H7 (cell line): ENCODE measurements around the gene IRF4. TPM values are rescaled to one million over a fixed set of nuclear protein-coding genes. Genes with fewer than 3 reads are reported as not detected.

Source experiments
- DNase-seq: peaks from one replicate; pipeline ENCODE4 v3.0.0; 2012
- H3K27me3 ChIP-seq: 2 replicates; pipeline ENCODE4 v1.6.0; 2011; ENCODE audit warnings: mild to moderate bottlenecking, low read length; ENCODE audit not compliant: control insufficient read depth, insufficient read depth
- H3K36me3 ChIP-seq: replicated peaks from 2 replicates; pipeline ENCODE4 v1.5.1; 2011; ENCODE audit warnings: low read length; ENCODE audit not compliant: control insufficient read depth, insufficient read depth
- H3K4me3 ChIP-seq: 2 replicates; pipeline ENCODE4 v1.5.1; 2011; ENCODE audit warnings: low read depth, mild to moderate bottlenecking, control low read depth, low read length, moderate library complexity; ENCODE audit not compliant: insufficient read depth
- total RNA-seq: library from RNA; depleted of rRNA; stranded (reverse); fragments of >200 nt; shearing (Covaris generic); gene quantifications from 2 replicates; pipeline ENCODE4 v1.2.3, GENCODE V29; 2014

IRF4 gene
- total RNA-seq, 1 experiment from 2014 or later: 1.1 TPM

DNA sequence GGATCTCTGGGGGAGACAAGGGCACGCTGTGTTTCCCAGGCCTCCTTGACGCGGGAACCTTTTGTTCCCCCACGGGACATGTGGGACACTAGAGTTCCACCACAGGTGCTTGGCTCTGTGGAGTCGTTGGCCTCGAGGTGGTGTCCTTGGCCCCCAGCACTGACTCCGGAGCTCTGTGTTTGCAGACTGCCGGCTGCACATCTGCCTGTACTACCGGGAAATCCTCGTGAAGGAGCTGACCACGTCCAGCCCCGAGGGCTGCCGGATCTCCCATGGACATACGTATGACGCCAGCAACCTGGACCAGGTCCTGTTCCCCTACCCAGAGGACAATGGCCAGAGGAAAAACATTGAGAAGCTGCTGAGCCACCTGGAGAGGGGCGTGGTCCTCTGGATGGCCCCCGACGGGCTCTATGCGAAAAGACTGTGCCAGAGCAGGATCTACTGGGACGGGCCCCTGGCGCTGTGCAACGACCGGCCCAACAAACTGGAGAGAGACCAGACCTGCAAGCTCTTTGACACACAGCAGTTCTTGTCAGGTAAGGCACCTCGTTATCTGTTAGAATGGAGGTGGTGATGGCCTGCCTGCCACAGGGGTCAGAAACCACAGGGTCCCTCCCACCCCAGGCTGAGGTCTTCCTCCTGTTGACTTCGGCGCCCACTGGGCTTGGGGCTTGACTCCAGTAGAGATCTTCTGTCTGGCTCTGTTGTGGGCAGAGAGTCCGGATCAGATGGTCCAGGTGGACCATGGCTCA, 9.9 kb downstream of the IRF4 start:
- Histone ChIP-seq H3K27me3 (no peaks in the 10 kb centered on the region), H3K4me3 (no peak overlapping the region), H3K36me3 (no peaks in the 10 kb centered on the region)
- no peak for DNase-seq

GRCh38 chr6:401994-402640, 10.6 kb downstream of the IRF4 start:
- DNase-seq: no peak
- Histone ChIP-seq H3K27me3 (no peaks in the 10 kb centered on the region), H3K36me3 (no peaks in the 10 kb centered on the region), H3K4me3 (no peak overlapping the region)

DNA sequence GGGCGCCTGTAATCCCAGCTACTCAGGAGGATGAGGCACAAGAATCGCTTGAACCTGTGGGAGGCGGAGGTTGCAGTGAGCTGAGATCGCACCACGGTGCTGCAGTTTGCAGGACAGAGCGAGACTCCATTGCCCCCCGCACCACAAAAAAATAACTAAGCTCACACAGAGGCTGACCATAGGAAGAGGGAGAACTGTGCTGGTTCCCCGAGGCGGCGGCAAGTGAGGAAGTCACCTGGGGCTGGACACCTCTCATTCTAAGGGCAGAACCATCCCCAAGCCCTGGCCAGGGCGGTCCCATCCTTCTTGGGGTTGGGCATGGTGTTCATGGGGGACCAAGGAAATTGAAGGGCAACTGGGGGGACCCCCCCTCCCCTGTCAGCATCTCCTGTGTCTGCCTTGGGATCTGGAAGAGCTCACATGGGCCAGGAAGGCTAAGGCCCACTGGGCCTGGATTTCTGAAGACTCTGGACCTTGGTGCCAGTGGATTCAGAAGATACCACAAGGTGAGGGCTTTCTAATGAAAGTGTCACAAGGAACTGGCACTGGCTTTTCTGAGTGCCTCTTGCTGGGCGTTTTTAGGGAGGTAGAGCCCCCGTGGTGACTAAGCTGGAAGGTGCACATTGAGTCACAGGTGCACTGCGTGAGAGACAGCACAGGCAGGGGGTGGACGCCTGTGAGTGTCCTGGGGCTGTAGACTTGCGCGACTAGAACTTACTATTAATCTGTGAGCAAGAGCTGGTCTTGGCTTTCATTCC, 11.5 kb downstream of the IRF4 start:
- no peaks in the 10 kb centered on the region for H3K36me3 ChIP-seq
- H3K4me3 ChIP-seq: no peak overlapping the region
- no peak for DNase-seq
- no peaks in the 10 kb centered on the region for H3K27me3 ChIP-seq

DNA sequence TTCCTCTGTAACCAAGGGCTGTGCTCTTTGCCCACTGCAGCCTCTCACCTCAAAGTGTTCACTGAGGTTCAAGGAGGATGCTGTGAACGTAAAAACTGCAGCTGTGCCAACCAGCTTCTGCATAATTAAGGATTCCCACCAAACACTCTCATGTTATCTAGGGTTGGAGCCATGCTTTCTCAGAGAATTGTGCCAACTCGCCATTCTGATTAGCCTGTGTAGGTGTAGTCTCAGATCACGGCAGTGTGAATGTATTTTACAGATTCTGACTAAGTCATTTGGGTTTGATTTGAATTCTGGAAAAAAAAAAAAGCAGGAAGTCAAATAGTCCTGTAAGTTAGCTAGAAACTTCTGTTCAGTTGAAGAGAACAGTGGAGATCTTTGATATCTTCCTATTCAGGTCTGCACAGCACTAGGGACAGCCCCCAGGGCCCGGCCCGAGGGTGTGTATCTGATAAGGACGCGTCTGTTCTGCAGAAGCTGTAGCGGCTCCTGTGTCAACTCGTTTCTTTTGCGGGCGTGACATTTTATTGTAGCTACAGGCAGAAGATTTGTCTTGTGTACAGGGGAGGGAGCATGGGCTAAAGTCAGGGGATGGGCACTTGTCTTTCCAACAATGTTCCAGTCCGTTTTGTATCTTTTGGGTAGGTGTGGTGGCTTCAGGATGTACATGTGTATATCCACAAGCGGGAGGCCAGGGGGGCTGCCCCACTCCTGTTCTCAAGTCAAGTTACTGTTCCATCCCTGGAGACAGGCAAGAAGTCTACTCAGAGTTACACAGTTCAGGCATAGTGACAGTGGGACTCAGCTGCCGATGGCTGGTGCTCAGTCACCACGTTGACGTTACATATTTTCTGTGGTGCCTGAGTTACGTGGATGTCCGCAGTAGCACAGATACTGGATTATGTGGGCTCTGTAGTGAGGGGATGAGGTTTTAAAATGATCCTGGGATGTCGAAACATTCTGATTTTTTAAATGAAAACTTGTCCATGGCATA, 12.4 kb downstream of the IRF4 start:
- DNase-seq: no peak
- Histone ChIP-seq H3K27me3 (no peaks in the 10 kb centered on the region), H3K36me3 (no peaks in the 10 kb centered on the region), H3K4me3 (no peak overlapping the region)

DNA sequence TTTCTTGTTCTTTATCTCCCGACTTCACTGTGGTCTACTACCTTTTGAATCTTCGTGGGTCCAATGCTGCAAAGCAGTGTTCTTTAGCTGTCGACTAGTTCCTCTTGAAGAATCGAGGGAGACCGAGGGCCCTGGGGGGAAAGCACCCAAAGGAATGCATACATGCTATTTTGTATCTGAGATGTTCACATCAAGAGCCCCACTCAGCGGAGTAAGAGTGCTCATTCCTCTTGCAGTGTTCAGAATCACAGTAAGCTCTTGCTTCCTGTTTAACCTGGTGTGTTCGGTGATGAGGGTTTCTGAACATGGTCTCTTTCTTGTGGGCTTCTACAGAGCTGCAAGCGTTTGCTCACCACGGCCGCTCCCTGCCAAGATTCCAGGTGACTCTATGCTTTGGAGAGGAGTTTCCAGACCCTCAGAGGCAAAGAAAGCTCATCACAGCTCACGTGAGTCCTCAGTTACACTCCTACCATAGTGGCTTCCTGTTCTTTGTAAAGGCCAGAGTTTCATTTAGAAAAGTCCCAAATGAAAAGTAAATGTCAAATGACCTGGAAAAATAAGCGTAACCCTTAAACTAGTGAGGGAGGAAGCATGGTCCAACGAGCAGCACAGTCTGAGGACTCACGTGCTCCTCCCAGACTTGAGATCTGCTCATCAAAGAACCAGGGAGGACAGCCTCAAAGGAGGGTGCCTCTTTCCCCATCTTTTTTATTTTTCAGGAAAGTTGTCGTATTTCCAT, 13.3 kb downstream of the IRF4 start:
- Histone ChIP-seq H3K36me3 (no peaks in the 10 kb centered on the region), H3K27me3 (no peaks in the 10 kb centered on the region), H3K4me3 (no peak overlapping the region)
- no peak for DNase-seq

GRCh38 chr6:408148-408547, 16.6 kb downstream of the IRF4 start:
- H3K27me3 ChIP-seq: no peaks in the 10 kb centered on the region
- no peak overlapping the region for H3K4me3 ChIP-seq
- DNase-seq: no peak
- H3K36me3 ChIP-seq: no peaks in the 10 kb centered on the region

- Histone ChIP-seq H3K4me3 (no peak overlapping the region), H3K27me3 (no peaks in the 10 kb centered on the region), H3K36me3 (no peaks in the 10 kb centered on the region)
- peak; percentile 84 for DNase-seq
Observed at GRCh38 chr6:408599-409102, 17.1 kb downstream of the IRF4 start.

DNA sequence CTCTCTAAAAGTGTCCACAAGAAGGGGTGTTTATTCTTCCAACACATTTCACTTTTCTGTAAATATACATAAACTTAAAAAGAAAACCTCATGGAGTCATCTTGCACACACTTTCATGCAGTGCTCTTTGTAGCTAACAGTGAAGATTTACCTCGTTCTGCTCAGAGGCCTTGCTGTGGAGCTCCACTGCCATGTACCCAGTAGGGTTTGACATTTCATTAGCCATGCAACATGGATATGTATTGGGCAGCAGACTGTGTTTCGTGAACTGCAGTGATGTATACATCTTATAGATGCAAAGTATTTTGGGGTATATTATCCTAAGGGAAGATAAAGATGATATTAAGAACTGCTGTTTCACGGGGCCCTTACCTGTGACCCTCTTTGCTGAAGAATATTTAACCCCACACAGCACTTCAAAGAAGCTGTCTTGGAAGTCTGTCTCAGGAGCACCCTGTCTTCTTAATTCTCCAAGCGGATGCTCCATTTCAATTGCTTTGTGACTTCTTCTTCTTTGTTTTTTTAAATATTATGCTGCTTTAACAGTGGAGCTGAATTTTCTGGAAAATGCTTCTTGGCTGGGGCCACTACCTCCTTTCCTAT, 17.9 kb downstream of the IRF4 start:
- Histone ChIP-seq H3K36me3 (no peaks in the 10 kb centered on the region), H3K27me3 (no peaks in the 10 kb centered on the region), H3K4me3 (no peak overlapping the region)
- DNase-seq: no peak

DNA sequence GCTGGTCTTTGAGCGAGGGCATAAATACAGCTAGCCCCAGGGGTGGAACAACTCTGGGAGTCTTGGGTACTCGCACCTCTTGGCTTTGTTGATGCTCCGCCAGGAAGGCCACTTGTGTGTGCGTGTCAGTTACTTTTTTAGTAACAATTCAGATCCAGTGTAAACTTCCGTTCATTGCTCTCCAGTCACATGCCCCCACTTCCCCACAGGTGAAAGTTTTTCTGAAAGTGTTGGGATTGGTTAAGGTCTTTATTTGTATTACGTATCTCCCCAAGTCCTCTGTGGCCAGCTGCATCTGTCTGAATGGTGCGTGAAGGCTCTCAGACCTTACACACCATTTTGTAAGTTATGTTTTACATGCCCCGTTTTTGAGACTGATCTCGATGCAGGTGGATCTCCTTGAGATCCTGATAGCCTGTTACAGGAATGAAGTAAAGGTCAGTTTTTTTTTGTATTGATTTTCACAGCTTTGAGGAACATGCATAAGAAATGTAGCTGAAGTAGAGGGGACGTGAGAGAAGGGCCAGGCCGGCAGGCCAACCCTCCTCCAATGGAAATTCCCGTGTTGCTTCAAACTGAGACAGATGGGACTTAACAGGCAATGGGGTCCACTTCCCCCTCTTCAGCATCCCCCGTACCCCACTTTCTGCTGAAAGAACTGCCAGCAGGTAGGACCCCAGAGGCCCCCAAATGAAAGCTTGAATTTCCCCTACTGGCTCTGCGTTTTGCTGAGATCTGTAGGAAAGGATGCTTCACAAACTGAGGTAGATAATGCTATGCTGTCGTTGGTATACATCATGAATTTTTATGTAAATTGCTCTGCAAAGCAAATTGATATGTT, 19.2 kb downstream of the IRF4 start:
- no peak for DNase-seq
- no peak overlapping the region for H3K4me3 ChIP-seq
- H3K27me3 ChIP-seq: no peaks in the 10 kb centered on the region
- no peaks in the 10 kb centered on the region for H3K36me3 ChIP-seq

DNA sequence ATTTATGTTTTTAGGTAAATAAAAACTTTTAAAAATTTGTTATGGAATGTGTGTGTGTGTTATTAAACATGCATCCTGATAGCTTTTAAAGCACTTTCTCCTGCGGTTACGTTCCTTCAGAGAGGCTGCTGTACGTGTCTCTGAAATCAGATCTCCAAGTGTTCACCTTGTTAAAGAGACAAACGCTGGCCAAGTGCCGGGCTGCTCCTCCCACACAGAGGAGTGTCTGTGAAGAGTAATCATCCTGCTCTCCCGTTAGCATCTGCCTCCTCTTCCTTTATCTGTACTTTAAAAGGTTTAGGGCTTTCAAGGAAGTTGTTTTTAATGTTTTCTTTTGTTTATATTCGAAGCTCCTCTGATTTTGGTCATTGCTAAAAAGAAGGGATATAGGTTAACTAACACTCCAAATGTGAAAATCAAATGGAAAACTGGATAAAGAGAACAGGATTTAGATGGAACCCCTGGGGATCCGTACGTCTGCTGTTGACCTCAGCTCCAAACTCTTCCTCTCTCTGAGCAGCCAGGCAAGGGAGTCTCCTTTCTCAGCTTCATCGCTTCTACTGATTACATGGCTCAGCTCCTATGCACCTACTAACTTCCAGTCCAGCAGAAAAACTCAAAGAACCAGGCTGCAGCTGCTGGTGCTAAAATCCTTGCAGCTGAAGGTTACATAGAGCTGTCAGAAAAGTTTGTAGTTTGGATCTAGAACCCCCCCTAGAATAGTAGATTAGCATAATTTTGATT, 20.0 kb downstream of the IRF4 start:
- no peaks in the 10 kb centered on the region for H3K36me3 ChIP-seq
- H3K27me3 ChIP-seq: no peaks in the 10 kb centered on the region
- DNase-seq: no peak
- H3K4me3 ChIP-seq: no peak overlapping the region

- H3K27me3 ChIP-seq: no peaks in the 10 kb centered on the region
- no peaks in the 10 kb centered on the region for H3K36me3 ChIP-seq
- no peak overlapping the region for H3K4me3 ChIP-seq
- no peak for DNase-seq
Observed at GRCh38 chr6:412146-412886, 20.8 kb downstream of the IRF4 start.
